C4-2B (cell line): ENCODE measurements around the gene ATP6V1B1.

Experiments used
- CTCF ChIP-seq: fragments of 450-650 bp; conservative IDR thresholded peaks from 2 replicates; pipeline ENCODE4 v1.5.1; 2017; ENCODE audit warnings: mild to moderate bottlenecking
- ZFX ChIP-seq: fragments of 450-650 bp; IDR thresholded peaks from 2 replicates; pipeline ENCODE4 v1.6.1; 2017

- TF ChIP-seq CTCF (no peak), ZFX (no peak)
These were observed 3.0 kb upstream of the ATP6V1B1 start for GRCh38 chr2:70932631-70933230.
